GM19043 (cell line): Measurements from ENCODE around the gene TMEM187.

Experiments
- ATAC-seq: cut with Tn5 transposase; IDR thresholded peaks from one replicate; pipeline ENCODE4 v1.9.1; 2021; ENCODE audit warnings: low read depth; ENCODE audit not compliant: unreplicated experiment

TMEM187 gene

DNA sequence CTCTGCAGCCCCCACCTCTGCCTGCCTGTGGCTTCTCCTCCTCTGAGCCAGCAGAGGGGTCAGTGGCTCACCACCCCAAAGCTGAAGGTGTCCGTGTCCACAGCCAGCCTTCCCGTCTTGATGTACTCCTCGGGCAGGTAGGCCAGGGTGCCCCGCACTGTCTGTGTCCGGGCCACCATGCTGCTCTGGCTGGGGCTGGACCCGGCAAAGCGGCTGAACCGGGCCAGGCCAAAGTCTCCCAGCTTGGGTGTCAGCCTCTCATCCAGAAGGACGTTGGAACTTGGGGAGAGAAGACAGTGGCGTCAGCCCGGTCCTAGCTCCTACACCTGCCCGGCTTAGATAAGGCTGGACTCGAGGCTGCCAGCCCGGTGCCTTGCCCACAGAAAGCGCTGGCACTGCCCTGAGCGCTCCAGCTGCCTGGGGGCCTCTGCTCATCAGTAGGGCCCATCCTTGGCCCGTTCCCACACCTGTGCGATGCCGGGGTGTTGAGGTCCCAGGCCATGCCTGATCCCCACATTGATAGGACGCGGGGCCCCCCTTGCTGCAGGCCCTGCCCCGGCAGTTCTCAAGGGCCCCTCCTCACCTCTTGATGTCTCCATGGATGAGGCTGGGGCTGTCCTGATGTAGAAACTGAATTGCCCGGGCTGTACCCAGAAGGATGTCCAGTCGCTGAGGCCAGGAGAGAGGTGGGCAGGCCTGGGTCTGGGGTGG, 44.0 kb downstream of the TMEM187 start:
- no peak for ATAC-seq

- no peak for ATAC-seq
Measured at GRCh38 chrX:154017766-154018517, 45.4 kb downstream of the TMEM187 start.

DNA sequence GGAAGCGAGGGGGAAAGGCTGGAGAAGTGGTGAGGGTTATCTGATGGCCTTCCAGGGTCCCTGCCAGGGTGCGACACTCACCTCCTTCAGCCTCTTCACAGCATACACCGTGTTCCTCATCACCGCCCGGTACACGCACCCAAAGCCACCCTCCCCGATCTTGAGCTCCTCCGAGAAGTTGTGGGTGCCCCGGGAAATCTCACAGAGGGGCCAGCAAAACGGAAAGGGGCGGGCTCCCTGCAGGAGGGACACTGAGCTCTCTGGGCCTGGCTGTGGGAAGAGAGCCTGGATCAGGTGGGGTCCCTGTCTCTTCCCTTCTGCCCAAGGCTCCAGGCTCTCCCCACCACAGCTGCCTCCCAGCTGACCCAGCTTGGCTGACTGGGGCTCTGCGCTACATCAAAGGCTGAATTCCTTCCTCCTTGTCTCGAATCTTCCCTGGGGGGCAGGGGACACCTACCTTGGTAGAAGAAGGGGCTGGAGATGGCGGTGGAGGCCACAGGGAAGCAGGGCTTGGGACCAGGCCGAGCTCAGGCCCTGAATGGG, 46.0 kb downstream of the TMEM187 start:
- ATAC-seq: no peak

DNA sequence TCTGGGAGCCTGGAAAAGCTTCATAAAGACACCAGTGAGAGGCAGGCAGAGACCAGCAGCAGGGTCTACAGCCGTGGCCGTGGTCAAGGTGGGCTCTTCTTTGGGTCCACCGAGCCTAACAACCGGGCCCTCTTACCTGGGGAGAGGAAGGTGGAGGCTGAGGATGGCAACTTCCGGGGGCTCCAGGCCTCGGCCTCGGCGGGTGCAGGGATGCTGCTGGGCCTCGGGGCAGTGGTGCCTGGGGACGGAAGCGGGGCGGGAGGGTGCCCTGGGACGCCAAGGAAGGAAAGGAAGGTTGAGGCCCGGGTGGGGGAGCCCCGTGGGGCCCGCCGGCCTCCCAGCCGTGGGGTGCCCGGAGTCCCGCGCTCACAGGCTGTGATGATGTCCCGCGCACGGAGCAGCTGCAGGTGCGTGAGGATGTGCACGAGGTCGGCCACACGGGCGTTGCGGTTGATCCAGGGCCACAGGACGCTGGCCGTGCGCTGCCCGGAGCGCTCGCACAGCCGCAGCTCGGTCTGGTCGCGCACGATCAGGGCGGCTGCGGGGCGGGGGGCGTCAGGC, 46.6 kb downstream of the TMEM187 start:
- ATAC-seq: no peak

DNA sequence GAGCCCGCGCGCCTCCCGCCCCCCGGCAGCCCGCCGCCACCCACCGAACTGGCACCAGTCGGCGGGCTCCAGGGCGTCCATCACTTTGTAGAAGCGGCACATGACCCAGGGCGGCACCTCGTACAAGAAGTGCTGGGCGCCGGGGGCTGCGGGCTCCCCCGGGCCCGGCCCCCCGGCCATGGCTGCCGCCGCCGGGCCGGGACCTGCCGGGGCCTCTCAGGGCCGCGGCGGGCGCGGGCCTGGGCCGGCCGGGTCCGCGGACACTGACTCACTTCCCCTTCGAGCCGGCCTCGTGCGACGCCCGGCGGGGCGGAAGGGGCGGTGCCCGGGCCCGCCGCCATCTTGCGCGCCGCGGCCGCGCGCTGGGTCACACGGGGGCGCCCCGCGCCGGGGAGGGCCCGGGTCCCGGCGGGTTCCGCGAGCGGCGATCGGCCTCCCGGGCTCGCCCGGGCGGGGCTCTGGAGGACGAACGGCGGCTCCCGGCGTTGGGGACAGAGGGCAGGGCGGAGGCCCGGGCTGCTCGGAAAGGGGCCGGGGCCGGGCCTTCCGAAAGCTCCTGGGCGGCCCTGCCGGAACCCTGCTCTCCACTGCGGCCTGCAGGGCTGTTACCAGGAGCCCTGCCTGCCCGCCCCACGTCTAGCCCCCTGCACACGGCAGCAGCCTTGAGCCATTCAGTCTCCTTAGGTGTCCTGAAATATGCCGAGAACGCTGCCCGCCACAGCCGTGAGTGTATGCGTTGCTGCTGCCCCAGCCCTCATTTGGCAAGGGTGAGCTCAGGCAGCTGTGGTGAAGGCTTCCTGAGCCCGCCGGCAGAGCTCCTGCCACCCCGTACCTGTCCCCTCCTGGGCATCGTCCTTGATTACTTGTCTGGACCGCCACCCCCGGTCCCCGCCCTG, 47.3 kb downstream of the TMEM187 start, which contains the start of gene IRAK1:
TSS of gene IRAK1 (minus strand) at position 270 of the 896 bp plus-strand sequence. CDS start at position 180, 90 bp downstream.
- peak; percentile 67 for ATAC-seq

- no peak for ATAC-seq
Measured at GRCh38 chrX:154020536-154021115, 48.1 kb downstream of the TMEM187 start.

- ATAC-seq: no peak
Measured at GRCh38 chrX:154021131-154021611, 48.6 kb downstream of the TMEM187 start.

GRCh38 chrX:154022108-154022507, 49.6 kb downstream of the TMEM187 start:
- ATAC-seq: no peak

DNA sequence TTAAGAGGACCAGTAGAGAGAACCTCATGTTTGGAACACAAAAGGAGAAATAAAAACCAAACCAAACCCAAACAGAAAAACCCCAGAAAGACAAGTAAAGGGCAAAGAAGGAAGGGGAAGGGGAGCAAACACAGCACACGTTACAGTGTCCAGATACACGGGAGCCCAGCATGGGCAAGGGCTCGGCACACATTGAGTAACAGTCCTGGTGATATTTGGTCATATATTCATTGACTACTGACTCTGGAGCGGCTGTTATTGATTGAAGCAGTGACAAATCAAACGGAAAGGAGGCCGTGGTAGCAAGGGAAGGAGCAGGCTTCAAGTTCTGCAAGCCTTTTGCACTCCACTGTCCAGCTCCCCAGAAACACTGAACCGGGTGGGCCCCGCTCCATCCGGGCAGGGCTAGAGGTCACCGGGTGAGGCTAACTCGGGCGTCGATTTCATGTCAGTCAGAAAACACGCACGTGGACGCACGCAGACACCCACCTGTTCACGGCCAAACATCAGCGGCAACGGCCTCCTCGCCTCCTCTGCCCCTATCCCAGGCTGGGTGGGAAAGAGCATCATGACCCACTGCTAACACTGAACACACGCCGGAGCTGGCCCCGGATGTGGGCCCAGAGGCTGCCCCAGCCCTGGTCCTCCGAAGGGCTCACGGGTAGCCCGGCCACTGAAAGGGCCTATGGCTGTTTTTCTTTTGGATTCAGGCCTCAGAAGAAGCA, 50.9 kb downstream of the TMEM187 start:
- ATAC-seq: no peak

DNA sequence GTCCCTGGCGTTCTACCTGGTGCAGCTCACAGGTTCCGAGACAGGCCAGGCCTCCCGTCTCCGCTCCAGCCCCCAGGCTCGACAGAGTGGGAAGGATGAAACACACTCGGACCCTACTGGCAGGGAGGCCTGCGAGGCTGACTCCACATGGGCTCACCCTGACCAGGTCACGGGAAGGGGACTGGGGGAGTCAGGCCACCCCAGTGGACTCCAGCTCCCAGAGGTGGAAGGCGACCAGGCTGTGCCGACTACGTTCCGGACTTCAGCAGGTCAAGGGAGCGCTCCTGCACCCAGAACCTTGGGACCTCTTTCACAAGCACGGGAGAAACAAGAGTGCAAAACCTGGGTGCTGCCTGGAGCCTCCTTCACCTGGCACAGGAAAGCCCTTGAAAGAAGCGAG, 51.7 kb downstream of the TMEM187 start:
- ATAC-seq: no peak

DNA sequence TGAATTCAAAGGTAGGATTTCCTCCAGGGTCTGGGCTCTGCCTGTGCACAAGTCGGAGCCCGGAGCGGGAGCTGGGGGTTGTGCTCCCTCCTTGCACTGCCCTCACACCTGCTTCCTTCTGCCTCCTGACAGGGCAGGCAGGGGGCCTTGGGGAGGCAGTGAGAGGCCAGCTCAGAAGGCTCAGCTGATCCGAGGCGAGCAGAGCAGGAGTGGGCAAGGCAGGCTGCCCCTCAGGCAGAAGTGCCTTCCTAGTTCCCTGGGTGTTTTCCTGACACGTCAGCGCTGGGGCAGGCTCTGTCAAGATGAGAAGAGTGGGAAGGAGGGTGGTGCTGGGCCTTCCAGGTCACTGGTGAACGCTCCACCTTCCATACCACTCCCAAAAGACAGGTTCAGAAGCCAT, 52.7 kb downstream of the TMEM187 start:
- ATAC-seq: no peak

GRCh38 chrX:154026136-154027021, 53.8 kb downstream of the TMEM187 start:
- ATAC-seq: no peak

DNA sequence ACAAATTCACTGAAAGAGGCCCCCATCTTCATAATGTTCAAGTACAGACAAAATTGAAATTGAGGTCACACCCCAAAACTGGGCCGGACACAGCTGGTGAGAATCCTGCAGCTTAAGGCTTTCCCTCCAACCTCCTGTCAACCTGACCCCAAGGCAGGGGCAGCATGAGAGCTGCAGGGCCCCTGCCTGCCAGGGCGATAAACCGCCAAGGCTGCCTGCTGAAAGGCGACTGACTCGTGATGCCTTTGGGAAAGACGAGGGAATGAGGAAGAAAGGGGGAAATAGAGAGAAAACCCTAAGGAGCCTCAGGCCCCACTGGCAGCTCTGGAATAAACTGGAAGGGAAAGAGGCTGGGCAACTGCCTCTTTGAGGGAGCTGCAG, 54.5 kb downstream of the TMEM187 start:
- no peak for ATAC-seq

DNA sequence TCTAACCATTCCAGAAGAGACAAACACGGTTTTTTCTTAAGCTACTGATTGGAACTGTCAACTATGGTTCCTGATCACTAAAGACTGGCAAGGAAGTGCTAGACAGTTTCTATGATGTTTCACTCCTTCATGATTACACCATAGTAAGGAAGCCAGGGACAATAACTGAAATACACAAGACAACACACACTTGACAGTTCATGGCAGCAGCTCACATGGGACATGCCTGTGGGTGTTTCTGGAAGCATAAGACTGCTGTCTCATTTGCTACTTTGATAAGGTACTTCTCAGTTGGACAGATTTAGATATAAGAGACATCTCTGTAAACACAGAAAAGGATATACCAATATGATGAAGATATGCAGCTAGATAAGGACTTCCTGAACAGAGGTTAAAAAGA, 55.4 kb downstream of the TMEM187 start:
- no peak for ATAC-seq

GRCh38 chrX:154028502-154029184, 56.1 kb downstream of the TMEM187 start:
- no peak for ATAC-seq

- no peak for ATAC-seq
Measured at GRCh38 chrX:154029439-154029838, 56.9 kb downstream of the TMEM187 start.

- ATAC-seq: no peak
Measured at GRCh38 chrX:154030266-154030665, 57.7 kb downstream of the TMEM187 start.
